Neural progenitor cell (in vitro differentiated cells): ENCODE results near the gene PROSER3. TPM values are rescaled to one million over a fixed set of nuclear protein-coding genes. Genes with fewer than 3 reads are reported as not detected.

Experiments used
- DNase-seq: peaks from one replicate; pipeline ENCODE4 v3.0.0-alpha.2; 2016; ENCODE audit warnings: low spot score
- H2AFZ ChIP-seq: fragments of 200-600 bp; sonication (generic); replicated peaks from 2 replicates; pipeline ENCODE4 v1.6.1; 2016; ENCODE audit warnings: antibody characterized with exemption
- H3F3A ChIP-seq: fragments of 200-600 bp; sonication (generic); 2 replicates; pipeline ENCODE4 v1.6.1; 2016; ENCODE audit warnings: antibody characterized with exemption, low read depth
- H3K27ac ChIP-seq: fragments of 200-600 bp; sonication (generic); 2 replicates; pipeline ENCODE4 v1.5.1; 2016; ENCODE audit warnings: mild to moderate bottlenecking
- H3K27me3 ChIP-seq: fragments of 200-600 bp; sonication (generic); 2 replicates; pipeline ENCODE4 v1.6.1; 2016; ENCODE audit warnings: mild to moderate bottlenecking, moderate library complexity
- H3K36me3 ChIP-seq: fragments of 200-600 bp; sonication (generic); 2 replicates; pipeline ENCODE4 v1.5.1; 2016
- H3K4me1 ChIP-seq: fragments of 200-600 bp; sonication (generic); 2 replicates; pipeline ENCODE4 v1.6.1; 2016; ENCODE audit warnings: mixed run types
- H3K4me2 ChIP-seq: fragments of 200-600 bp; sonication (generic); 2 replicates; pipeline ENCODE4 v1.6.1; 2016
- H3K4me3 ChIP-seq: fragments of 200-600 bp; sonication (generic); 2 replicates; pipeline ENCODE4 v1.5.1; 2016
- H3K79me2 ChIP-seq: fragments of 200-600 bp; sonication (generic); 2 replicates; pipeline ENCODE4 v1.6.1; 2016; ENCODE audit warnings: low read depth
- H3K9ac ChIP-seq: fragments of 200-600 bp; sonication (generic); 2 replicates; pipeline ENCODE4 v1.6.1; 2016
- H3K9me3 ChIP-seq: fragments of 200-600 bp; sonication (generic); 2 replicates; pipeline ENCODE4 v1.5.1; 2016; ENCODE audit warnings: low read depth
- H4K20me1 ChIP-seq: fragments of 200-600 bp; sonication (generic); 2 replicates; pipeline ENCODE4 v1.6.1; 2016; ENCODE audit warnings: low read depth
- H3K27ac Mint-ChIP-seq: 3 replicates; pipeline ENCODE4 v1.8.0; 2021; ENCODE audit warnings: mixed read lengths
- H3K27me3 Mint-ChIP-seq: 2 replicates; pipeline ENCODE4 v1.8.0; 2022; ENCODE audit warnings: low read depth, mild to moderate bottlenecking, inconsistent platforms, moderate library complexity, mixed read lengths; ENCODE audit not compliant: insufficient read depth
- H3K36me3 Mint-ChIP-seq: 3 replicates; pipeline ENCODE4 v1.8.0; 2021; ENCODE audit warnings: mixed read lengths
- H3K4me1 Mint-ChIP-seq: 3 replicates; pipeline ENCODE4 v1.8.0; 2021; ENCODE audit warnings: mixed read lengths
- H3K4me3 Mint-ChIP-seq: 3 replicates; pipeline ENCODE4 v1.8.0; 2021; ENCODE audit warnings: mild to moderate bottlenecking, moderate library complexity, mixed read lengths
- H3K9me3 Mint-ChIP-seq: 3 replicates; pipeline ENCODE4 v1.8.0; 2020; ENCODE audit warnings: mixed read lengths
- EZH2 ChIP-seq: fragments of 200-600 bp; sonication (generic); IDR thresholded peaks from 2 replicates; pipeline ENCODE4 v1.6.1; 2017; ENCODE audit warnings: antibody characterized with exemption, mild to moderate bottlenecking, moderate library complexity
- EZH2phosphoT487 ChIP-seq: fragments of 200-600 bp; sonication (generic); IDR thresholded peaks from 2 replicates; pipeline ENCODE4 v1.6.1; 2017; ENCODE audit warnings: antibody characterized with exemption
- total RNA-seq: library from RNA; depleted of rRNA; stranded (reverse); fragments of >200 nt; gene quantifications from 2 replicates; pipeline ENCODE4 v1.2.3, GENCODE V29; 2015; ENCODE audit warnings: low replicate concordance
- TF ChIP-seq, protein P1 (sequence below): fragments of 200-600 bp; sonication (generic); IDR thresholded peaks from 2 replicates; pipeline ENCODE4 v1.5.1; 2017; ENCODE audit warnings: antibody characterized with exemption, mild to moderate bottlenecking

Gene PROSER3
- total RNA-seq, 1 donor from 2014 or later = 7.1 TPM

DNA sequence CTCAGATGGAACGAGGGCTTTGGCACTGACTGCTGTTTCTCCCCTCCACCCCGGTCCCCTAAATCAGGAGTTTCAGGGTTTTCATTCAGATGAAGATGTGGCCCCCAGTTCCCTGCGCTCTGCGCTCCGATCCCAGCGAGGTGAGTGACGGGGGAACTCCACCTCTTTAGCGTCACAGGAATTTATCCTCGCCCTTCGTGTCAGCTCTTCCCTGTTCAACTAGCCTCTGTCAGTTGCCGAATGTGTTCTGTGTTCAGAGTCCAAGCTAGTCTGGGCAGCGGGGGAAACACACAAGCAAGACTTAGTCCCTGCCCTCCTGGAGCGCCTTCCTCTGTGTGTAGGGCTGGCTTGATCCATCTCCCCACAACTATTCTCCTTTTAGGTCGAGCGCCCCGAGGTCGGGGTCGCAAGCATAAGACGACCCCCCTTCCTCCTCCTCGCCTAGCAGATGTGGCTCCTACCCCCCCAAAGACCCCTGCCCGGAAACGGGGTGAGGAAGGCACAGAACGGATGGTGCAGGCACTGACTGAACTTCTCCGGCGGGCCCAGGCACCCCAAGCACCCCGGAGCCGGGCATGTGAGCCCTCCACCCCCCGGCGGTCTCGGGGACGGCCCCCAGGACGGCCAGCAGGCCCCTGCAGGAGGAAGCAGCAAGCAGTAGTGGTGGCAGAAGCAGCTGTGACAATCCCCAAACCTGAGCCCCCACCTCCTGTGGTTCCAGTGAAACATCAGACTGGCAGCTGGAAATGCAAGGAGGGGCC lies 38.4 kb upstream of the PROSER3 start:
- Histone ChIP-seq H3K9me3 (no peaks in the 10 kb centered on the region), H4K20me1 (peaks cover 23% of the 10 kb centered on the region), H3K79me2 (peaks cover 22% of the 10 kb centered on the region), H3K4me3 (peak overlapping the region; percentile 73), H3K27ac (no peak overlapping the region), H3K27me3 (peaks cover 8% of the 10 kb centered on the region), H3K36me3 (no peaks in the 10 kb centered on the region), H3K9ac (no peak overlapping the region), H2AFZ (no peak overlapping the region), H3K4me2 (peak overlapping the region; percentile 87), H3K4me1 (peaks cover 21% of the 10 kb centered on the region), H3F3A (peaks cover 19% of the 10 kb centered on the region)
- no peak for DNase-seq
- Mint-ChIP-seq H3K9me3 (no peaks in the 10 kb centered on the region), H3K4me1 (peaks cover 27% of the 10 kb centered on the region), H3K27ac (no peak overlapping the region), H3K27me3 (peaks cover 8% of the 10 kb centered on the region), H3K4me3 (peak overlapping the region; percentile 94), H3K36me3 (peaks cover 20% of the 10 kb centered on the region)
- no peak for TF ChIP-seq EZH2phosphoT487
- TF ChIP-seq, protein P1, sequence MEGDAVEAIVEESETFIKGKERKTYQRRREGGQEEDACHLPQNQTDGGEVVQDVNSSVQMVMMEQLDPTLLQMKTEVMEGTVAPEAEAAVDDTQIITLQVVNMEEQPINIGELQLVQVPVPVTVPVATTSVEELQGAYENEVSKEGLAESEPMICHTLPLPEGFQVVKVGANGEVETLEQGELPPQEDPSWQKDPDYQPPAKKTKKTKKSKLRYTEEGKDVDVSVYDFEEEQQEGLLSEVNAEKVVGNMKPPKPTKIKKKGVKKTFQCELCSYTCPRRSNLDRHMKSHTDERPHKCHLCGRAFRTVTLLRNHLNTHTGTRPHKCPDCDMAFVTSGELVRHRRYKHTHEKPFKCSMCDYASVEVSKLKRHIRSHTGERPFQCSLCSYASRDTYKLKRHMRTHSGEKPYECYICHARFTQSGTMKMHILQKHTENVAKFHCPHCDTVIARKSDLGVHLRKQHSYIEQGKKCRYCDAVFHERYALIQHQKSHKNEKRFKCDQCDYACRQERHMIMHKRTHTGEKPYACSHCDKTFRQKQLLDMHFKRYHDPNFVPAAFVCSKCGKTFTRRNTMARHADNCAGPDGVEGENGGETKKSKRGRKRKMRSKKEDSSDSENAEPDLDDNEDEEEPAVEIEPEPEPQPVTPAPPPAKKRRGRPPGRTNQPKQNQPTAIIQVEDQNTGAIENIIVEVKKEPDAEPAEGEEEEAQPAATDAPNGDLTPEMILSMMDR = no peak
- TF ChIP-seq EZH2 = no peak

DNA sequence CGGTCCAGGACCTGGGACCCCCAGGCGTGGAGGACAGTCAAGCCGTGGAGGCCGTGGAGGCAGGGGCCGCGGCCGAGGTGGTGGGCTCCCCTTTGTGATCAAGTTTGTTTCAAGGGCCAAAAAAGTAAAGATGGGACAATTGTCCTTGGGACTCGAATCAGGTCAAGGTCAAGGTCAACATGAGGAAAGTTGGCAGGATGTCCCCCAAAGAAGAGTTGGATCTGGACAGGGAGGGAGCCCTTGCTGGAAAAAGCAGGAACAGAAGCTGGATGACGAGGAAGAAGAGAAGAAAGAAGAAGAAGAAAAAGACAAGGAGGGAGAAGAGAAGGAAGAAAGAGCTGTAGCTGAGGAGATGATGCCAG lies 37.8 kb upstream of the PROSER3 start:
- no peak overlapping the region for H3K9ac ChIP-seq
- H3F3A ChIP-seq = peaks cover 19% of the 10 kb centered on the region
- peaks cover 8% of the 10 kb centered on the region for H3K27me3 ChIP-seq
- H3K9me3 Mint-ChIP-seq = no peaks in the 10 kb centered on the region
- H4K20me1 ChIP-seq = peaks cover 23% of the 10 kb centered on the region
- H3K79me2 ChIP-seq = peaks cover 22% of the 10 kb centered on the region
- H3K9me3 ChIP-seq = no peaks in the 10 kb centered on the region
- H3K27ac ChIP-seq = no peak overlapping the region
- no peak for DNase-seq
- H3K27me3 Mint-ChIP-seq = peaks cover 6% of the 10 kb centered on the region
- no peaks in the 10 kb centered on the region for H3K36me3 ChIP-seq
- H3K4me1 Mint-ChIP-seq = peaks cover 22% of the 10 kb centered on the region
- H3K4me1 ChIP-seq = peaks cover 16% of the 10 kb centered on the region
- H3K27ac Mint-ChIP-seq = no peak overlapping the region
- peak overlapping the region; percentile 59 for H3K4me3 Mint-ChIP-seq
- H2AFZ ChIP-seq = no peak overlapping the region
- H3K4me3 ChIP-seq = no peak overlapping the region
- no peak overlapping the region for H3K4me2 ChIP-seq
- no peak for TF ChIP-seq EZH2
- TF ChIP-seq, protein P1 = no peak
- no peak for TF ChIP-seq EZH2phosphoT487
- peaks cover 23% of the 10 kb centered on the region for H3K36me3 Mint-ChIP-seq

DNA sequence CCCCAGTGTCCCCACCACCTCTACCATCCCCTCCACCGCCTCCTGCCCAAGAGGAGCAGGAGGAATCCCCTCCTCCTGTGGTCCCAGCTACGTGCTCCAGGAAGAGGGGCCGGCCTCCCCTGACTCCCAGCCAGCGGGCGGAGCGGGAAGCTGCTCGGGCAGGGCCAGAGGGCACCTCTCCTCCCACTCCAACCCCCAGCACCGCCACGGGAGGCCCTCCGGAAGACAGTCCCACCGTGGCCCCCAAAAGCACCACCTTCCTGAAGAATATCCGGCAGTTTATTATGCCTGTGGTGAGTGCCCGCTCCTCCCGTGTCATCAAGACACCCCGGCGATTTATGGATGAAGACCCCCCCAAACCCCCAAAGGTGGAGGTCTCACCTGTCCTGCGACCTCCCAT lies 37.3 kb upstream of the PROSER3 start:
- H3K36me3 ChIP-seq = no peaks in the 10 kb centered on the region
- peaks cover 23% of the 10 kb centered on the region for H4K20me1 ChIP-seq
- H3K27me3 ChIP-seq = peaks cover 3% of the 10 kb centered on the region
- DNase-seq = no peak
- H3K79me2 ChIP-seq = peaks cover 22% of the 10 kb centered on the region
- Mint-ChIP-seq H3K27ac (no peak overlapping the region), H3K36me3 (peaks cover 27% of the 10 kb centered on the region), H3K4me1 (peaks cover 22% of the 10 kb centered on the region), H3K27me3 (peaks cover 6% of the 10 kb centered on the region), H3K4me3 (peak overlapping the region; percentile 69), H3K9me3 (no peaks in the 10 kb centered on the region)
- no peaks in the 10 kb centered on the region for H3K9me3 ChIP-seq
- no peak overlapping the region for H3K9ac ChIP-seq
- H2AFZ ChIP-seq = no peak overlapping the region
- TF ChIP-seq EZH2 = no peak
- TF ChIP-seq, protein P1 = no peak
- no peak overlapping the region for H3K4me3 ChIP-seq
- H3K4me2 ChIP-seq = no peak overlapping the region
- peaks cover 10% of the 10 kb centered on the region for H3K4me1 ChIP-seq
- no peak overlapping the region for H3K27ac ChIP-seq
- H3F3A ChIP-seq = peaks cover 16% of the 10 kb centered on the region
